D721Med (cell line): ENCODE measurements around the gene SLC4A3.

Source experiments
- DNase-seq: peaks from one replicate; pipeline ENCODE4 v3.0.0; 2011; ENCODE audit warnings: low spot score; ENCODE audit not compliant: insufficient read length
- FAIRE-seq: peaks from 2 replicates; lab custom pipeline; 2011; peaks lifted over from hg19 to GRCh38; lab: Jason Lieb, UNC
- CTCF ChIP-seq: IDR thresholded peaks from 2 replicates; pipeline ENCODE4 v1.5.1; 2012; ENCODE audit warnings: mild to moderate bottlenecking, control low read depth; ENCODE audit not compliant: insufficient read depth; ENCODE audit errors: missing control alignments

SLC4A3 gene

GRCh38 chr2:219627103-219628100, at the start of gene SLC4A3:
TSS of gene SLC4A3 (plus strand) at chr2:219627630. CDS start at chr2:219627993, 363 bp downstream.
- FAIRE-seq = no peak
- DNase-seq = peak; percentile 72
- no peak for TF ChIP-seq CTCF

- DNase-seq (no peak), FAIRE-seq (no peak)
- TF ChIP-seq CTCF = no peak
Measured at GRCh38 chr2:219578811-219579613, 48.4 kb upstream of the SLC4A3 start.

- no peak for TF ChIP-seq CTCF
- DNase-seq = no peak
- FAIRE-seq = no peak
Measured at GRCh38 chr2:219581346-219581745, 46.1 kb upstream of the SLC4A3 start.

- FAIRE-seq (no peak), DNase-seq (no peak)
- no peak for TF ChIP-seq CTCF
Measured at GRCh38 chr2:219591091-219591490, 36.3 kb upstream of the SLC4A3 start.

GRCh38 chr2:219592736-219593135, 34.7 kb upstream of the SLC4A3 start:
- FAIRE-seq = no peak

GRCh38 chr2:219593154-219593553, 34.3 kb upstream of the SLC4A3 start:
- DNase-seq (no peak), FAIRE-seq (no peak)
- no peak for TF ChIP-seq CTCF

More at GRCh38 chr2:219592736-219593135, 34.7 kb upstream of the SLC4A3 start:
- no peak for TF ChIP-seq CTCF
- no peak for DNase-seq
